HepG2 (cell line): ENCODE measurements around the gene GPATCH3. TPM values are rescaled to one million over a fixed set of nuclear protein-coding genes. Genes with fewer than 3 reads are reported as not detected.

Source experiments
- CBFB ChIP-seq: sonication (generic); formaldehyde crosslinking; IDR thresholded peaks from 2 replicates; pipeline ENCODE4 v1.4.0; 2020; ENCODE audit warnings: missing genetic modification reagents
- GPN1 ChIP-seq: sonication (generic); formaldehyde crosslinking; IDR thresholded peaks from 2 replicates; pipeline ENCODE4 v1.5.1; 2020; ENCODE audit warnings: missing genetic modification reagents, borderline replicate concordance
- KMT2A ChIP-seq: sonication (generic); formaldehyde crosslinking; IDR thresholded peaks from 2 replicates; pipeline ENCODE4 v1.4.0; 2020; ENCODE audit warnings: missing genetic modification reagents
- RFXANK ChIP-seq: IDR thresholded peaks from 2 replicates; pipeline ENCODE4 v1.6.1; 2016
- ZMAT3 ChIP-seq: sonication (generic); formaldehyde crosslinking; conservative IDR thresholded peaks from 2 replicates; pipeline ENCODE4 v1.7.0; 2021; ENCODE audit warnings: missing genetic modification reagents
- ZNF10 ChIP-seq: sonication (generic); formaldehyde crosslinking; IDR thresholded peaks from 2 replicates; pipeline ENCODE4 v1.4.0; 2020; ENCODE audit warnings: mild to moderate bottlenecking, low read depth, missing genetic modification reagents, borderline replicate concordance
- ZNF253 ChIP-seq: sonication (generic); formaldehyde crosslinking; IDR thresholded peaks from 2 replicates; pipeline ENCODE4 v1.8.0; 2022; ENCODE audit warnings: mild to moderate bottlenecking, missing genetic modification reagents, borderline replicate concordance
- ZNF777 ChIP-seq: sonication (generic); formaldehyde crosslinking; IDR thresholded peaks from 2 replicates; pipeline ENCODE4 v1.4.0; 2020; ENCODE audit warnings: missing genetic modification reagents
- ZNF788 ChIP-seq: sonication (generic); formaldehyde crosslinking; IDR thresholded peaks from 2 replicates; pipeline ENCODE4 v1.5.0; 2020; ENCODE audit warnings: mild to moderate bottlenecking, missing genetic modification reagents, borderline replicate concordance
- polyA plus RNA-seq, 8 experiments: library from polyadenylated mRNA; depleted of rRNA in 3 of 8; stranded (reverse) in 7 of 8; unstranded in 1 of 8; fragments of >200 nt; fragmentation: Illumina TruSeq in 4 of 8; extraction: Trizol in 4 of 8; gene quantifications; 2 replicates each; pipeline versions ENCODE4 v1.2.1 to v1.2.3, GENCODE V29; 2011 to 2016; ENCODE audit warnings: low read depth in 4 of 8, missing spikeins in 1 of 8, mixed read lengths in 1 of 8; ENCODE audit not compliant: insufficient read depth in 1 of 8
- total RNA-seq, 5 experiments: library from RNA; depleted of rRNA; stranded (reverse); fragments of >200 nt; fragmentation: Illumina TruSeq; extraction: Trizol; gene quantifications; 2 replicates each; pipeline ENCODE4 v1.2.3, GENCODE V29; 2016; ENCODE audit warnings: low read depth in 1 of 5
- TF ChIP-seq, protein P1 (sequence below), 2 experiments: IDR thresholded peaks; 2 replicates each; pipeline ENCODE4 v1.6.1; 2011 to 2012; ENCODE audit warnings: low read length in 2 of 2, borderline replicate concordance in 1 of 2, low read depth in 1 of 2, mild to moderate bottlenecking in 1 of 2, moderate library complexity in 1 of 2
- TF ChIP-seq, protein P2 (sequence below): IDR thresholded peaks from 2 replicates; pipeline ENCODE4 v1.6.1; 2012; ENCODE audit warnings: inconsistent platforms
- TF ChIP-seq, protein P3 (sequence below): sonication (generic); formaldehyde crosslinking; IDR thresholded peaks from 2 replicates; pipeline ENCODE4 v1.9.0; 2021; ENCODE audit warnings: missing genetic modification reagents, borderline replicate concordance
- TF ChIP-seq, protein P4 (sequence below): sonication (generic); formaldehyde crosslinking; IDR thresholded peaks from 2 replicates; pipeline ENCODE4 v1.4.0; 2020; ENCODE audit warnings: missing genetic modification reagents, borderline replicate concordance
- TF ChIP-seq, protein P5 (sequence below): sonication (generic); formaldehyde crosslinking; IDR thresholded peaks from 2 replicates; pipeline ENCODE4 v1.4.0; 2020; ENCODE audit warnings: mild to moderate bottlenecking, missing genetic modification reagents
- TF ChIP-seq, protein P6 (sequence below): sonication (generic); formaldehyde crosslinking; IDR thresholded peaks from 2 replicates; pipeline ENCODE4 v1.8.0; 2022; ENCODE audit warnings: mild to moderate bottlenecking, missing genetic modification reagents; ENCODE audit not compliant: insufficient replicate concordance

The GPATCH3 gene
- total and polyA plus RNA-seq, 2 of the 13 experiments (the other 11 are each of a cell fraction or from before 2014, with no cell fraction given), result 8.3 to 11.0 TPM

DNA sequence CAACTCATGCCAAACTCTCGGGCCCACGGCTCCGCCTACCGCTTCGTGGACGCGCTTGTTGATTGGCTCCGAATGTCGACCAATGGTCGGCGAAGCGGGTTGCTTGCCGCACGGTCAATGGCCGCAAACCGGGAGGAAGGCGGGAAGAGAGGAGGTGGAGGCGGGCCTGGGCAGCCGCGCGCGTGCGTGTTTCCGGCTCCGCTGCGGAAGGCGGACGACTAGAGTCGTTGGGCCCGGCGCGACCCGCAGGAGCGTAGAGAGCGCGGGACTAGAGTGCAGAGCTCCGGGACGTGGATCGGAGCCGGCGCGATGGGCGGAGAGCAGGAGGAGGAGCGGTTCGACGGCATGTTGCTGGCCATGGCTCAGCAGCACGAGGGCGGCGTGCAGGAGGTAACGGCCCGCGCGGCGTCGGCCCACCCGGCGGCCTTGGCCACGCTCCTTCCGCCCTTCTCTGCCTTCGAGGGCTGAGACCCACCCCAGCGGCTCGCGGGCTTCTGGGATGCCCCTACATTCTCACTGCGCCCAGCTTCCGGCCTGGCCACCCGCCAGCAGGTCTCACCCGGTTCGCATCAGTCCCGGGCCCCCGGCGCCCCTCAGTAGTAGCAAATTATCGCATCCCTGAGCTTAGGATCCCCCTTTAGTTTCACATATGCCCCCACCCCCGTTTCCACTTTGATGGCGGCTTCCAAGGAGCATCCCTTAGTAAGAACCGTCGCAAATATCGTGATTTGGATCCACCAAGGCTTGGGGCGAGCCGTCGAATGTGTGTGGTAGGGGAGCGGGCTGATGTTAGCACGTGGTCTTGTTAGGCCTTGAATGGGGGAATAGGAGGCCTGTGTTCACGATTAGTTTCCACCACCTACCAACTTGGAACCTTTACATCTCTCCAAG lies 21.5 kb upstream of the GPATCH3 start, which contains the start of gene NUDC (continued):
- TF ChIP-seq, protein P1, sequence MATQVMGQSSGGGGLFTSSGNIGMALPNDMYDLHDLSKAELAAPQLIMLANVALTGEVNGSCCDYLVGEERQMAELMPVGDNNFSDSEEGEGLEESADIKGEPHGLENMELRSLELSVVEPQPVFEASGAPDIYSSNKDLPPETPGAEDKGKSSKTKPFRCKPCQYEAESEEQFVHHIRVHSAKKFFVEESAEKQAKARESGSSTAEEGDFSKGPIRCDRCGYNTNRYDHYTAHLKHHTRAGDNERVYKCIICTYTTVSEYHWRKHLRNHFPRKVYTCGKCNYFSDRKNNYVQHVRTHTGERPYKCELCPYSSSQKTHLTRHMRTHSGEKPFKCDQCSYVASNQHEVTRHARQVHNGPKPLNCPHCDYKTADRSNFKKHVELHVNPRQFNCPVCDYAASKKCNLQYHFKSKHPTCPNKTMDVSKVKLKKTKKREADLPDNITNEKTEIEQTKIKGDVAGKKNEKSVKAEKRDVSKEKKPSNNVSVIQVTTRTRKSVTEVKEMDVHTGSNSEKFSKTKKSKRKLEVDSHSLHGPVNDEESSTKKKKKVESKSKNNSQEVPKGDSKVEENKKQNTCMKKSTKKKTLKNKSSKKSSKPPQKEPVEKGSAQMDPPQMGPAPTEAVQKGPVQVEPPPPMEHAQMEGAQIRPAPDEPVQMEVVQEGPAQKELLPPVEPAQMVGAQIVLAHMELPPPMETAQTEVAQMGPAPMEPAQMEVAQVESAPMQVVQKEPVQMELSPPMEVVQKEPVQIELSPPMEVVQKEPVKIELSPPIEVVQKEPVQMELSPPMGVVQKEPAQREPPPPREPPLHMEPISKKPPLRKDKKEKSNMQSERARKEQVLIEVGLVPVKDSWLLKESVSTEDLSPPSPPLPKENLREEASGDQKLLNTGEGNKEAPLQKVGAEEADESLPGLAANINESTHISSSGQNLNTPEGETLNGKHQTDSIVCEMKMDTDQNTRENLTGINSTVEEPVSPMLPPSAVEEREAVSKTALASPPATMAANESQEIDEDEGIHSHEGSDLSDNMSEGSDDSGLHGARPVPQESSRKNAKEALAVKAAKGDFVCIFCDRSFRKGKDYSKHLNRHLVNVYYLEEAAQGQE (IDR thresholded peaks at IDR 0.05; ENCODE audit: borderline replicate concordance in 1 of 2, low read depth in 1 of 2, low read length in 2 of 2), result peak in 1 of 2 experiments; percentile 23; a peak in 1 of 4 replicates
- TF ChIP-seq, protein P2, sequence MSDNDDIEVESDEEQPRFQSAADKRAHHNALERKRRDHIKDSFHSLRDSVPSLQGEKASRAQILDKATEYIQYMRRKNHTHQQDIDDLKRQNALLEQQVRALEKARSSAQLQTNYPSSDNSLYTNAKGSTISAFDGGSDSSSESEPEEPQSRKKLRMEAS, result peak; percentile 96
- TF ChIP-seq, protein P3, sequence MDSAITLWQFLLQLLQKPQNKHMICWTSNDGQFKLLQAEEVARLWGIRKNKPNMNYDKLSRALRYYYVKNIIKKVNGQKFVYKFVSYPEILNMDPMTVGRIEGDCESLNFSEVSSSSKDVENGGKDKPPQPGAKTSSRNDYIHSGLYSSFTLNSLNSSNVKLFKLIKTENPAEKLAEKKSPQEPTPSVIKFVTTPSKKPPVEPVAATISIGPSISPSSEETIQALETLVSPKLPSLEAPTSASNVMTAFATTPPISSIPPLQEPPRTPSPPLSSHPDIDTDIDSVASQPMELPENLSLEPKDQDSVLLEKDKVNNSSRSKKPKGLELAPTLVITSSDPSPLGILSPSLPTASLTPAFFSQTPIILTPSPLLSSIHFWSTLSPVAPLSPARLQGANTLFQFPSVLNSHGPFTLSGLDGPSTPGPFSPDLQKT (CRISPR knock-in tag), result peak; percentile 49; the same call in 1 of the 2 replicates
- TF ChIP-seq GPN1 (peak; percentile 27; the same call in 1 of the 2 replicates), ZNF253 (CRISPR knock-in tag) (no peak), CBFB (CRISPR knock-in tag) (peak; percentile 67; the same call in 1 of the 2 replicates), ZNF10 (CRISPR knock-in tag) (no peak), ZMAT3 (CRISPR knock-in tag) (0 out of 2 replicates have a peak, but pooled peaks have one; percentile 25), RFXANK (CRISPR knock-in tag) (no peak), ZNF788 (CRISPR knock-in tag) (peak; percentile 89; the same call in 1 of the 2 replicates), KMT2A (CRISPR knock-in tag) (peak; percentile 93), ZNF777 (CRISPR knock-in tag) (peak; percentile 87)
- TF ChIP-seq, protein P4, sequence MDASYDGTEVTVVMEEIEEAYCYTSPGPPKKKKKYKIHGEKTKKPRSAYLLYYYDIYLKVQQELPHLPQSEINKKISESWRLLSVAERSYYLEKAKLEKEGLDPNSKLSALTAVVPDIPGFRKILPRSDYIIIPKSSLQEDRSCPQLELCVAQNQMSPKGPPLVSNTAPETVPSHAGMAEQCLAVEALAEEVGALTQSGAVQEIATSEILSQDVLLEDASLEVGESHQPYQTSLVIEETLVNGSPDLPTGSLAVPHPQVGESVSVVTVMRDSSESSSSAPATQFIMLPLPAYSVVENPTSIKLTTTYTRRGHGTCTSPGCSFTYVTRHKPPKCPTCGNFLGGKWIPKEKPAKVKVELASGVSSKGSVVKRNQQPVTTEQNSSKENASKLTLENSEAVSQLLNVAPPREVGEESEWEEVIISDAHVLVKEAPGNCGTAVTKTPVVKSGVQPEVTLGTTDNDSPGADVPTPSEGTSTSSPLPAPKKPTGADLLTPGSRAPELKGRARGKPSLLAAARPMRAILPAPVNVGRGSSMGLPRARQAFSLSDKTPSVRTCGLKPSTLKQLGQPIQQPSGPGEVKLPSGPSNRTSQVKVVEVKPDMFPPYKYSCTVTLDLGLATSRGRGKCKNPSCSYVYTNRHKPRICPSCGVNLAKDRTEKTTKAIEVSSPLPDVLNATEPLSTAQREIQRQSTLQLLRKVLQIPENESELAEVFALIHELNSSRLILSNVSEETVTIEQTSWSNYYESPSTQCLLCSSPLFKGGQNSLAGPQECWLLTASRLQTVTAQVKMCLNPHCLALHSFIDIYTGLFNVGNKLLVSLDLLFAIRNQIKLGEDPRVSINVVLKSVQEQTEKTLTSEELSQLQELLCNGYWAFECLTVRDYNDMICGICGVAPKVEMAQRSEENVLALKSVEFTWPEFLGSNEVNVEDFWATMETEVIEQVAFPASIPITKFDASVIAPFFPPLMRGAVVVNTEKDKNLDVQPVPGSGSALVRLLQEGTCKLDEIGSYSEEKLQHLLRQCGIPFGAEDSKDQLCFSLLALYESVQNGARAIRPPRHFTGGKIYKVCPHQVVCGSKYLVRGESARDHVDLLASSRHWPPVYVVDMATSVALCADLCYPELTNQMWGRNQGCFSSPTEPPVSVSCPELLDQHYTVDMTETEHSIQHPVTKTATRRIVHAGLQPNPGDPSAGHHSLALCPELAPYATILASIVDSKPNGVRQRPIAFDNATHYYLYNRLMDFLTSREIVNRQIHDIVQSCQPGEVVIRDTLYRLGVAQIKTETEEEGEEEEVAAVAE (CRISPR knock-in tag), result no peak; the same call in 1 of the 2 replicates
- TF ChIP-seq, protein P5, sequence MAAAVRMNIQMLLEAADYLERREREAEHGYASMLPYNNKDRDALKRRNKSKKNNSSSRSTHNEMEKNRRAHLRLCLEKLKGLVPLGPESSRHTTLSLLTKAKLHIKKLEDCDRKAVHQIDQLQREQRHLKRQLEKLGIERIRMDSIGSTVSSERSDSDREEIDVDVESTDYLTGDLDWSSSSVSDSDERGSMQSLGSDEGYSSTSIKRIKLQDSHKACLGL, result peak; percentile 94
- TF ChIP-seq, protein P6, sequence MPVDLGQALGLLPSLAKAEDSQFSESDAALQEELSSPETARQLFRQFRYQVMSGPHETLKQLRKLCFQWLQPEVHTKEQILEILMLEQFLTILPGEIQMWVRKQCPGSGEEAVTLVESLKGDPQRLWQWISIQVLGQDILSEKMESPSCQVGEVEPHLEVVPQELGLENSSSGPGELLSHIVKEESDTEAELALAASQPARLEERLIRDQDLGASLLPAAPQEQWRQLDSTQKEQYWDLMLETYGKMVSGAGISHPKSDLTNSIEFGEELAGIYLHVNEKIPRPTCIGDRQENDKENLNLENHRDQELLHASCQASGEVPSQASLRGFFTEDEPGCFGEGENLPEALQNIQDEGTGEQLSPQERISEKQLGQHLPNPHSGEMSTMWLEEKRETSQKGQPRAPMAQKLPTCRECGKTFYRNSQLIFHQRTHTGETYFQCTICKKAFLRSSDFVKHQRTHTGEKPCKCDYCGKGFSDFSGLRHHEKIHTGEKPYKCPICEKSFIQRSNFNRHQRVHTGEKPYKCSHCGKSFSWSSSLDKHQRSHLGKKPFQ, result peak; percentile 70
